SKM-1 (cell line): ENCODE measurements around the gene RASA1.
"Not testable (repeated sequence)": the region's sequence is repeated elsewhere in the genome, so short reads cannot be mapped to it uniquely, and the experiment has no call there.

Experiments used
- DNase-seq: peaks from one replicate; lab custom pipeline; 2025; ENCODE audit not compliant: unreplicated experiment; lab: John Stamatoyannopoulos, UW

The RASA1 gene

DNA sequence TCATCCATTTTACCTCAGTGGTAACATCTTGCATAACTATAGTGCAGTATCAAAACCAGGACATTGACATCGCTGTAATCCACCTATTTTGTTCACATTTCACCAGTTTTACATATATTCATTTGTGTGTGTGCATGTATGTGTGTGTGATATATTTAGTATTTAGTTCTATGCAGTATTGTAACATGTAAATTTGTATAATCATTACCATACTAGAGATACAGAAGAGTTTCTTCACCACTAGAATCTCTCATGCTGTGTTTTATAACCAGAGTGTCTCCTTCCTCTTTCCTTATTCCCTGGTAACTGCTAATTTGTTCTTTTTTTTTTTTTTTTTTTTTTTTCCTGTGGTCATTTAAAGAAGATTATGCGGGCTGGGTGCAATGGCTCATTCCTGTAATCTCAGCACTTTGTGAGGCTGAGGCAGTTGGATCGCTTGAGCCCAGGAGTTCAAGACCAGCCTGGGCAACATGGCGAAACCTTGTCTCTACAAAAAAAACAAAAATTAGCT lies 11.0 kb downstream of the RASA1 start:
- DNase-seq, result no peak

GRCh38 chr5:87282269-87282668 lies 14.6 kb downstream of the RASA1 start:
- DNase-seq, result no peak

GRCh38 chr5:87287266-87287665 lies 19.6 kb downstream of the RASA1 start:
- DNase-seq, result not testable (repeated sequence)

- no peak for DNase-seq
Measured at GRCh38 chr5:87298692-87299362, 31.1 kb downstream of the RASA1 start.

GRCh38 chr5:87300176-87300575 lies 32.5 kb downstream of the RASA1 start:
- no peak for DNase-seq

DNA sequence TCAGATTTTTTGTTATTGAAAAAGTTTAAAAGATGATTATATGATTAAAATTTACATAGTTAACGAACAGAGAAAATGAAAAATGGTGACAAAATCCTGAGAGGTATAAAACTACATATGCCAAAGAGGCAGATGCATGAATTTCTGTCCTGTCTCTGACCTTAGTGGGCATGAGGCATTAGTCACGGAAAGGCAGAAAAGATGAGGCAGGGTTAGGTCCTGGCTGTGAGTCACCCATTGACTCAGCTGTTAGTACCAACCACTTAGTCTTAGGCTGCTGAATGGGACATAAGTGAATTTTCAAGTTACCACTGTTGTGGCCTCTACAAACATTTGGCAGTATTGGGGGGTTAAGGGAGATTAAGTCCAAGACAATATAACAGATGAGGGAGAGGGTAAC lies 33.1 kb downstream of the RASA1 start:
- DNase-seq, result no peak

DNA sequence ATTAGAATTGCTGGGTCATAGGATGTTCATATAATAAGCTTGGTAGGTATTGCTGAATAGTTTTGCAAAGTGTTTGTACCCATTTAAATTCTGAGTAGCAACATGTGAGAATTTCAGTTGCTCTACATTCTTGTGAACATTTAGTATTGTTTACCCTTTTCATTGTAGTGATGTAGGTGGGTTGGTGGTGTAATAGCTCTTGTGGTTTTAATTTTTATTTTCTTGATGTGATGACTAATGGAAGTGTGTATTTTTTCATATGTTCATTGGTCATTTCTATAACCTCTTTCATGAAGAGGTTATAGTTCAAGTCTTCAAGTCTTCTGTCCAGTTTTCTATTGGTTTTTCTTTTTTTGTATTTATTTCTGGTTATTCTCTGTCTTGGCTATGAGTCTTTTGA lies 34.4 kb downstream of the RASA1 start:
- DNase-seq, result no peak

- DNase-seq, result no peak
Measured at GRCh38 chr5:87303324-87303723, 35.6 kb downstream of the RASA1 start.

- DNase-seq, result not testable (repeated sequence)
Measured at GRCh38 chr5:87306090-87306489, 38.4 kb downstream of the RASA1 start.

GRCh38 chr5:87307796-87308423 lies 40.2 kb downstream of the RASA1 start:
- no peak for DNase-seq

DNA sequence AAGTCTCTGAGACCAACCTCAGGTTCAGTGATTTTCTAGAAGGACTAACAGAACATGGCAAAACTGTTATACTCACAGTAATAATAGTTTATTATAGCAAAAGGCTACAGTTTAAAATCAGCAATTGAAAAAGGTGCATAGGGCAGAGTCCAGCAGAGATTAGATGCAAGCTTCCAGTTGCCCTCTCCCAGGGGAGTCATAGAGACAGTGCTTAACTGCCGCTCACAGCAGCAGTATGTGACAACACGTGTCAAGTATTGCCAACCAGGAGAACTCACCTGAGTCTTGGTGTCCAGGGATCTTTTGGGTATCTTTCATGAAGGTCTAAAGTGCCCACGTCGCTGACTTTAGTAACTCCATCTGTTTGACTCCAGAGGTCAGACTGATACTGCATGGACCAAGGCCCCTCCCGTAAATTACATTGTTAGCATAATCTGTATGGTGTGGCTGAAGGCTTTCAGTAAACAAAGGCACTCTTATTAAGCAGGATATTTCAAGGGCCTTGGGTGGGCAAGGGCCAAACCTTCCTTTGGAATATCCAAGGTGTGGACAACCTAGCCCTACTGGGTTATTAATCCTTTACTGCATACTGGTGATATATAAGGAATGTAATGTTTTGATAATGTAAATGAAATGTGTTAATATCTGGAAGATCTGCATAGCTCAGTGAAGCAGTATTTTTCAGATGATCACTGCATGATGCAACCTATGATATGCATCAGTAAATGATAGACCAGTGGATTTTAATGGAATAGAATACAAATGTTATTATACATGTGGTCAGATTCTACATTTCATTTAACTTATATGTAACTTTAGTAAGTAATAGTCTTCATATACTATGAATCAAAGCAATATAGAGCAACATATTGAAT lies 44.0 kb downstream of the RASA1 start:
- DNase-seq, result no peak

- no peak for DNase-seq
Measured at GRCh38 chr5:87313216-87313615, 45.5 kb downstream of the RASA1 start.

GRCh38 chr5:87319469-87319868 lies 51.8 kb downstream of the RASA1 start:
- DNase-seq, result no peak

DNA sequence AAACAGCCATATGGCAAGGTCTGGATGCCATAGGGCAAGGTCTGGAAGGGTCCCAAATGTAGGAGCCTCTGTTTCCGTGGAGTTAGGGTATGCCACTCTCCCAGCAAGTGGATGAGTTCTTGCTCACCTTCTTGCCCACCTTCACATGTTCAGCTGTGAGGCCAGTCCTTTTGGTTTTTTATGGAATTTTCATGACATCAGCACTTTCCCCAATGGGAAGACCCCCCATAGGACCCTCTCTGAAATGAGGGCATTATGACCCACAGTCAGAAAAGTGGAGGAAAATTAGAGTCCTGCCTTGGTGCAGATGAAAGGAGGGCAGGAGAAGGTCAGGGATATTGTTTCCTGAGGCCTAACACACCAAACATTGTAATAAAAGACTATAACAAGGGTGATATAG lies 53.9 kb downstream of the RASA1 start:
- DNase-seq, result no peak

DNA sequence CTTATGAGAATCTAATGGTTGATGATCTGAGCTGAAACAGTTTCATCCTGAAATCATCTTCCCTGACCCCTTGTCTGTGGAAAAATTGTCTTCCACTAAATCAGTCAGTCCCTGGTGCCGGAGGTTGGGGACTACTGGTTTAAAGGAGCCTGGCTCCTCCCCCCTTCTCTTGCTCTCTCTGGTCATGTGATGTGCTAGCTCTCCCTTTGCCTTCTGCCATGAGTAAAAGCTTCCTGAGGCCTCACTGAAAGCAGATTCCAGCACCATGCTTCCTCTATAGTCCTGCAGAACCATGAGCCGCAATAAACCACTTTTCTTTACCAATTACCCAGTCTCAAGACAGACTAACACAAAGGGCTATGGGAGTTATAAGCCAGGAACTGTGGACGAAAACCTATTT lies 54.7 kb downstream of the RASA1 start:
- DNase-seq, result no peak

DNA sequence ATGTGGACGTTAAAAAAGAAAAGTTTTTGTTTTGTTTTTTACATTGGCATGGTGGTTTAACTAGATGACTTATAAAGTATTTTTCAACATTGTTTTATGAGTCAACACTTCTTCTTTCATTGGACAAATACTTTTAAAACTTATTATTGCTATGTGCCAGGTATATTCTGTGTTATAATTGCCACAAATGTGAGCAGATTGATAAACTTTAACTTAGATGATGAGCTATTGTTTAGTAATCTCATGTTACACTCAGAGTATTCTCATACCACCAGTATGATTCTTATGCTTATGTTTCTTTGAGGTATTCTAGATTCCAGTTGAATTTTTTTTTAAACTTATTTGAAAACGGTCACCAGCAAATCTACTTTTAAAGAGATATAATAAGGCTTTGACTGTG lies 60.3 kb downstream of the RASA1 start:
- no peak for DNase-seq

DNA sequence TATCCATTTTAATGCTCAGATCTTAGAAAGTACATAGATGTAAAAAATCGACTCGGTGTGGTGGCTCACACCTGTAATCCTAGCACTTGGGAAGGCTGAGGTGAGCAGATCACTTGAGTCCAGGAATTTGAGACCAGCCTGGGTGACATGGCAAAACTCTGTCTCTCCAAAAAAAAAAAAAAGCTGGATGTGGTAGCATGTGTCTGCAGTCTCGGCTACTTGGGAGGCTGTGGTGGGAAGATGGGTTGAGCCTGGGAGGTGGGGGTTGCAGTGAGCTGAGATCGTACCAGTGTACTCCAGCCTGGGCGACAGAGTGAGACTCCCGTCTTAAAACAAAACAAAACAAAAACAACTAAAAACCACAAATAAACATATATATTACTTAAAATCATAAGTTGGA lies 61.4 kb downstream of the RASA1 start:
- no peak for DNase-seq

GRCh38 chr5:87339986-87340385 lies 72.3 kb downstream of the RASA1 start:
- DNase-seq, result no peak

GRCh38 chr5:87340716-87341115 lies 73.0 kb downstream of the RASA1 start:
- no peak for DNase-seq

DNA sequence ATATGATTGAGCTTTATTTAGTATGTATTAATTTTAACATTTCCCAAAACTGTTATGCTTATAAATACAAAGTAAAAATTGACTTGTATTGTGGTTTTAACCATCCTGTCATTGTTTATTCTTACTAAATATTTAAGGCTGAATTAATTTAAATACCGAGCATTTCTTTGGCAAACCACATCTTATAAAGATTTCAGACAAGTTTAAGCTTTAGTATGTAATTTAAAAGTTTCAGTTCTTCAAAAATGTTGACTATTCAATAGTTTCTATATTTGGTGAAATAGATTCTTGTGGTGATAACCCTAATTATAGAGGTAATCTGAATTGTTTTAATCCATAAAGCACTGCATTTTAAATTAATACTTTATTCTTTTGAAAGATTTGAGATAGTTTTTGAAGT lies 79.6 kb downstream of the RASA1 start:
- DNase-seq, result no peak

GRCh38 chr5:87347841-87348240 lies 80.2 kb downstream of the RASA1 start:
- no peak for DNase-seq

DNA sequence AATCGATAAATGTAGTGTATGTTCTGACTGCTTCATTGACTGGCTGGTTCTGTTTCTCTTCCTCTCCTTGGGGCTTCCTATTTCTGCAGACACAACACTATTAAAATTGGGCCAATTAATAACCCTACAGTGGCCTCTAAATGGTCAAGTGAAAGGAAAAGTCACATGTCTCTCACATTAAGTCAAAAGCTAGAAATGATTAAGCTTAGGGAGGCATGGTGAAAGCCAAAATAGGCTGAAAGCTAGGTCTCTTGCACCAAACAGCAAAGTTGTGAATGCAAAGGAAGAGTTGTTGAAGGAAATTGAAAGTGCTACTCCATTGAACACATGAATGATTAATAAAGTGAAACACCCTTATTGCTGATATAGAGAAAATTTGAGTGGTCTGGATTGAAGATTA lies 86.8 kb downstream of the RASA1 start:
- DNase-seq, result no peak
